HEK293 (cell line): ENCODE measurements around the gene KRT25.

Experiments used
- CTCF ChIP-seq: fragments of 450-650 bp; formaldehyde crosslinking; IDR thresholded peaks from 2 replicates; pipeline ENCODE4 v1.5.1; 2016; ENCODE audit warnings: missing biosample characterization, missing genetic modification characterization
- REST ChIP-seq: fragments of 450-650 bp; formaldehyde crosslinking; IDR thresholded peaks from 2 replicates; pipeline ENCODE4 v1.5.1; 2016; ENCODE audit warnings: missing biosample characterization, missing genetic modification characterization
- TCF7L2 ChIP-seq: IDR thresholded peaks from 2 replicates; pipeline ENCODE4 v1.6.1; 2011; ENCODE audit warnings: low read depth, mild to moderate bottlenecking, inconsistent platforms, low read length, moderate library complexity, borderline replicate concordance
- TRIM28 ChIP-seq: IDR thresholded peaks from 2 replicates; pipeline ENCODE4 v1.6.1; 2011; ENCODE audit warnings: low read length, control low read depth, borderline replicate concordance
- ZBTB44 ChIP-seq: fragments of 450-650 bp; IDR thresholded peaks from 2 replicates; pipeline ENCODE4 v1.5.1; 2018; ENCODE audit warnings: missing biosample characterization, mild to moderate bottlenecking, missing genetic modification characterization
- ZNF350 ChIP-seq: fragments of 450-650 bp; formaldehyde crosslinking; IDR thresholded peaks from 2 replicates; pipeline ENCODE4 v1.5.0; 2017; ENCODE audit warnings: missing biosample characterization, mild to moderate bottlenecking, missing genetic modification characterization
- ZNF354C ChIP-seq: fragments of 450-650 bp; formaldehyde crosslinking; IDR thresholded peaks from 2 replicates; pipeline ENCODE4 v1.5.1; 2016; ENCODE audit warnings: missing biosample characterization, missing genetic modification characterization, low read depth, borderline replicate concordance
- ZNF514 ChIP-seq: fragments of 450-650 bp; formaldehyde crosslinking; IDR thresholded peaks from 2 replicates; pipeline ENCODE4 v1.5.1; 2016; ENCODE audit warnings: missing biosample characterization, missing genetic modification characterization
- ZNF580 ChIP-seq: fragments of 450-650 bp; formaldehyde crosslinking; IDR thresholded peaks from 2 replicates; pipeline ENCODE4 v1.5.1; 2016; ENCODE audit warnings: missing biosample characterization, missing genetic modification characterization
- TF ChIP-seq, protein P1 (sequence below): fragments of 450-650 bp; formaldehyde crosslinking; IDR thresholded peaks from 2 replicates; pipeline ENCODE4 v1.5.1; 2016; ENCODE audit warnings: missing biosample characterization, missing genetic modification characterization

DNA sequence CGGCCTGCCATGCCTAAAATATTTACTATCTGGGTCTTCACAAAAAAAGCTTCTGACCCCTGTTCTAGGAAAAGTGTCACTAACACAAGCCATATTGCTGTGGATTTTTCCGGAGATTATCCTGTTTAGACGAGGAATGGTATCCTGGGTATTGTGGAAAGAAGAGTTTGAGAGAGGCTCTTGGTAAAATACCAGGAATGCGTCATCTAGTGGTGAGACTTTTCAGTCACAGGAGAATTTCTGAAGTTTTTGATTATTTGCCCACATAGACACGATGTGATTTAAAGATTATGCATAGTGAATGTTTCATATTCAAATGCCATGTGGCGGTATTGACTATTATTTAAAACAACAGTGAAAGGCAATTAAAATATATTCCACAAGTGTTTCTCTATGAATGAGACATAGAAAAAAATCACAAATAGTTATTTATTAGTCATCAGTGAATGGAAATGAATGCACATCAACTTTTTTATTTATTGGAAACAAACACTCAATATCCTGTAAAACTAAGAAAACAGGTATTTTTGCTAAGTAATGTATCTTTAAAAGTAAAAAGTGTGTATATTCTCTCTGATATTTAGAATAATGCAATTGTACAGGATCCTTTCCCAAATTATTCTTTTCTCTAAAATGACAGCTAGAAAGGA, 36.8 kb upstream of the KRT25 start:
- no peak for TF ChIP-seq CTCF (tag by site-specific recombination)
- no peak for TF ChIP-seq ZNF514 (tag by site-specific recombination)
- TF ChIP-seq ZNF354C (tag by site-specific recombination) = no peak
- TF ChIP-seq ZNF350 (tag by site-specific recombination) = no peak
- no peak for TF ChIP-seq ZNF580 (tag by site-specific recombination)
- no peak for TF ChIP-seq ZBTB44 (tag by site-specific recombination)
- no peak for TF ChIP-seq TRIM28
- TF ChIP-seq TCF7L2 = no peak
- TF ChIP-seq, protein P1, sequence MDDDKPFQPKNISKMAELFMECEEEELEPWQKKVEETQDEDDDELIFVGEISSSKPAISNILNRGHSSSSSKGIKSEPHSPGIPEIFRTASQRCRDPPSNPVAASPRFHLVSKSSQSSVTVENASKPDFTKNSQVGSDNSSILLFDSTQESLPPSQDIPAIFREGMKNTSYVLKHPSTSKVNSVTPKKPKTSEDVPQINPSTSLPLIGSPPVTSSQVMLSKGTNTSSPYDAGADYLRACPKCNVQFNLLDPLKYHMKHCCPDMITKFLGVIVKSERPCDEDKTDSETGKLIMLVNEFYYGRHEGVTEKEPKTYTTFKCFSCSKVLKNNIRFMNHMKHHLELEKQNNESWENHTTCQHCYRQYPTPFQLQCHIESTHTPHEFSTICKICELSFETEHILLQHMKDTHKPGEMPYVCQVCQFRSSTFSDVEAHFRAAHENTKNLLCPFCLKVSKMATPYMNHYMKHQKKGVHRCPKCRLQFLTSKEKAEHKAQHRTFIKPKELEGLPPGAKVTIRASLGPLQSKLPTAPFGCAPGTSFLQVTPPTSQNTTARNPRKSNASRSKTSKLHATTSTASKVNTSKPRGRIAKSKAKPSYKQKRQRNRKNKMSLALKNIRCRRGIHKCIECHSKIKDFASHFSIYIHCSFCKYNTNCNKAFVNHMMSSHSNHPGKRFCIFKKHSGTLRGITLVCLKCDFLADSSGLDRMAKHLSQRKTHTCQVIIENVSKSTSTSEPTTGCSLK (tag by site-specific recombination) = no peak
- no peak for TF ChIP-seq REST (tag by site-specific recombination)
